Uterus (tissue), 4 donors: Measurements from ENCODE around the gene COPS3. TPM values are rescaled to one million over a fixed set of nuclear protein-coding genes. Genes with fewer than 3 reads are reported as not detected.

Experiments
- DNase-seq, 2 donors: peaks; one replicate each; pipeline ENCODE4 v3.0.0-alpha.2; 2019 to 2020
- H3K27ac ChIP-seq, 2 donors: fragments of 200-600 bp; sonication (generic); 1 replicate in 1 of 2; 2 replicates in 1 of 2; pipeline ENCODE4 v1.5.1; 2016 to 2018
- H3K27me3 ChIP-seq, 2 donors: fragments of 200-600 bp; sonication (generic); one replicate each; pipeline ENCODE4 v1.5.1; 2018 to 2019; ENCODE audit warnings: control low read depth in 1 of 2
- H3K36me3 ChIP-seq, 2 donors: fragments of 200-600 bp; sonication (generic); one replicate each; pipeline ENCODE4 v1.5.1; 2019; ENCODE audit warnings: control low read depth in 1 of 2
- H3K4me1 ChIP-seq, 2 donors: fragments of 200-600 bp; sonication (generic); one replicate each; pipeline ENCODE4 v1.5.1; 2018 to 2019; ENCODE audit warnings: control low read depth in 1 of 2
- H3K4me3 ChIP-seq, 2 donors: fragments of 200-600 bp; sonication (generic); 1 replicate in 1 of 2; 2 replicates in 1 of 2; pipeline ENCODE4 v1.5.1; 2018 to 2019; ENCODE audit warnings: mild to moderate bottlenecking in 1 of 2
- H3K9me3 ChIP-seq, 2 donors: fragments of 200-600 bp; sonication (generic); one replicate each; pipeline ENCODE4 v1.5.1; 2019; ENCODE audit warnings: control low read depth in 1 of 2
- CTCF ChIP-seq, 4 experiments: fragments of 200-600 bp in 2 of 4; fragments of 450-650 bp in 2 of 4; sonication (generic) in 2 of 4; IDR thresholded peaks; one replicate each; pipeline ENCODE4 v1.5.1; 2016 to 2019; ENCODE audit warnings: antibody characterized with exemption in 4 of 4, mild to moderate bottlenecking in 2 of 4, moderate library complexity in 1 of 4
- POLR2A ChIP-seq, 2 donors: fragments of 450-650 bp; IDR thresholded peaks; one replicate each; pipeline ENCODE4 v1.6.1; 2016; ENCODE audit warnings: antibody characterized with exemption in 2 of 2, mild to moderate bottlenecking in 1 of 2, moderate library complexity in 1 of 2
- intact Hi-C: fragments of 100-400 bp; cut with DNase I; formaldehyde crosslinking; loops from one replicate; pipeline ENCODE4 v1.15.1; 2023; ENCODE audit warnings: low total_unique reads
- total RNA-seq, 4 donors: library from RNA; depleted of rRNA in 3 of 4; stranded (reverse); fragments of >200 nt in 3 of 4; gene quantifications; one replicate each; pipeline versions ENCODE4 v1.1.0 to v1.2.4, GENCODE V29; 2014 to 2023
- donor health status: DM: yes; HTN: yes; CAD: no.

The COPS3 gene
- total RNA-seq = 10 to 100 TPM; 13.1 to 83.3 (median 49.4) TPM

- peaks cover 4 to 5% of the 10 kb centered on the region in 2 donors for H3K4me1 ChIP-seq
- H3K9me3 ChIP-seq = no peaks in the 10 kb centered on the region
- no peaks in the 10 kb centered on the region for H3K36me3 ChIP-seq
- DNase-seq = peak; percentile 98
- H3K27me3 ChIP-seq = no peaks in the 10 kb centered on the region
- intact Hi-C loops = no loop called here
- no peak for TF ChIP-seq CTCF (IDR thresholded peaks at IDR 0.05)
- TF ChIP-seq POLR2A (IDR thresholded peaks at IDR 0.05) = peak; percentile 46 to 78
- peak within 1 kb of the TSS; percentile 92 to 95 for H3K27ac ChIP-seq
- H3K4me3 ChIP-seq = peak within 1 kb of the TSS; percentile 70 to 95
Measured at GRCh38 chr17:17280613-17281549, at the start of gene COPS3. COPS3 (minus strand) TSS chr17:17281246; CDS start chr17:17281186, 60 bp downstream.

GRCh38 chr17:17328251-17328650, 47.2 kb upstream of the COPS3 start:
- Histone ChIP-seq H3K4me1 (no peaks in the 10 kb centered on the region), H3K27ac (no peak overlapping the region), H3K9me3 (no peaks in the 10 kb centered on the region), H3K4me3 (no peak overlapping the region), H3K36me3 (no peaks in the 10 kb centered on the region), H3K27me3 (no peaks in the 10 kb centered on the region)
- DNase-seq = no peak
- TF ChIP-seq CTCF (IDR thresholded peaks at IDR 0.05) (no peak), POLR2A (IDR thresholded peaks at IDR 0.05) (no peak)
- intact Hi-C loops = no loop called here

GRCh38 chr17:17326275-17326875, 45.3 kb upstream of the COPS3 start:
- Histone ChIP-seq H3K27me3 (no peaks in the 10 kb centered on the region), H3K4me1 (no peaks in the 10 kb centered on the region), H3K9me3 (no peaks in the 10 kb centered on the region), H3K27ac (no peak overlapping the region), H3K36me3 (no peaks in the 10 kb centered on the region), H3K4me3 (no peak overlapping the region)
- TF ChIP-seq POLR2A (IDR thresholded peaks at IDR 0.05) (no peak), CTCF (IDR thresholded peaks at IDR 0.05) (no peak)
- intact Hi-C loops = no loop called here
- no peak for DNase-seq

- intact Hi-C loops = no loop called here
Measured at GRCh38 chr17:17325816-17326215, 44.8 kb upstream of the COPS3 start.

More at GRCh38 chr17:17325816-17326215, 44.8 kb upstream of the COPS3 start:
- H3K27ac ChIP-seq = no peak overlapping the region
- no peaks in the 10 kb centered on the region for H3K36me3 ChIP-seq
- H3K4me1 ChIP-seq = no peaks in the 10 kb centered on the region
- no peaks in the 10 kb centered on the region for H3K27me3 ChIP-seq
- H3K9me3 ChIP-seq = no peaks in the 10 kb centered on the region
- TF ChIP-seq CTCF (IDR thresholded peaks at IDR 0.05) = no peak
- no peak for TF ChIP-seq POLR2A (IDR thresholded peaks at IDR 0.05)
- no peak overlapping the region for H3K4me3 ChIP-seq
- DNase-seq = no peak
